Measurements from ENCODE around the gene CHRM4. TPM values are rescaled to one million over a fixed set of nuclear protein-coding genes. Genes with fewer than 3 reads are reported as not detected.
"Not testable (repeated sequence)": the region's sequence is repeated elsewhere in the genome, so short reads cannot be mapped to it uniquely, and the experiment has no call there.

Gene CHRM4
- total RNA-seq, 4 donors from 2014 or later = 0.22 TPM; not detected in 3

DNA sequence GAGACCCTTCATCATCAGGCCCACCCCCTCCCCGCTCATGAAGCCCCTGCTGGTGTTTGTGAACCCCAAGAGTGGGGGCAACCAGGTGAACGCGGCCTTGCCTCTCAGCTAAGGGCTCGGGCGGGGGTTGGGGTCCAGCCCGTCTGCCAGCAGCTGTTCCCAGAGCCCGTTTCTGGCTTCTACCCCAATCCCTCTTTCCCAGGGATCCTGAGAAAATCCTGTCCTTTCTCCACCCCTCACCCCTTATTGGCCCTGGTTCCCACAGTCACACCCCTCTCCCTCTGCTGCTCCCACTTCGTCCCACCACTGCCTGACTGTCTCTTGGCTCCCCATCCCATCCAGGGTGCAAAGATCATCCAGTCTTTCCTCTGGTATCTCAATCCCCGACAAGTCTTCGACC lies 19.5 kb downstream of the CHRM4 start:
- no peak for DNase-seq
- Histone ChIP-seq H3K27me3 (no peaks in the 10 kb centered on the region), H3K4me3 (replicated peaks in 1 of 3) (no peak overlapping the region), H3K27ac (no peak overlapping the region), H3K4me1 (peaks cover 3 to 18% of the 10 kb centered on the region in 2 donors), H3K36me3 (peaks cover 26 to 42% of the 10 kb centered on the region in 2 donors), H3K9me3 (no peaks in the 10 kb centered on the region)
- WGBS, 2 donors = 85 to 92% methylated on average over 10 of the region's 10 CpGs
- TF ChIP-seq POLR2A (IDR thresholded peaks at IDR 0.05) = no peak
- TF ChIP-seq, protein P1, sequence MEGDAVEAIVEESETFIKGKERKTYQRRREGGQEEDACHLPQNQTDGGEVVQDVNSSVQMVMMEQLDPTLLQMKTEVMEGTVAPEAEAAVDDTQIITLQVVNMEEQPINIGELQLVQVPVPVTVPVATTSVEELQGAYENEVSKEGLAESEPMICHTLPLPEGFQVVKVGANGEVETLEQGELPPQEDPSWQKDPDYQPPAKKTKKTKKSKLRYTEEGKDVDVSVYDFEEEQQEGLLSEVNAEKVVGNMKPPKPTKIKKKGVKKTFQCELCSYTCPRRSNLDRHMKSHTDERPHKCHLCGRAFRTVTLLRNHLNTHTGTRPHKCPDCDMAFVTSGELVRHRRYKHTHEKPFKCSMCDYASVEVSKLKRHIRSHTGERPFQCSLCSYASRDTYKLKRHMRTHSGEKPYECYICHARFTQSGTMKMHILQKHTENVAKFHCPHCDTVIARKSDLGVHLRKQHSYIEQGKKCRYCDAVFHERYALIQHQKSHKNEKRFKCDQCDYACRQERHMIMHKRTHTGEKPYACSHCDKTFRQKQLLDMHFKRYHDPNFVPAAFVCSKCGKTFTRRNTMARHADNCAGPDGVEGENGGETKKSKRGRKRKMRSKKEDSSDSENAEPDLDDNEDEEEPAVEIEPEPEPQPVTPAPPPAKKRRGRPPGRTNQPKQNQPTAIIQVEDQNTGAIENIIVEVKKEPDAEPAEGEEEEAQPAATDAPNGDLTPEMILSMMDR (IDR thresholded peaks at IDR 0.05) = no peak
- intact Hi-C loops (cut with DNase I) = no loop called here

- DNase-seq; H3K27me3 ChIP-seq; intact Hi-C loops (cut with DNase I); H3K27ac ChIP-seq; H3K9me3 ChIP-seq; H3K4me3 ChIP-seq (replicated peaks in 1 of 3): not testable (repeated sequence)
- Histone ChIP-seq H3K36me3 (peaks cover 21 to 42% of the 10 kb centered on the region in 2 donors), H3K4me1 (peaks cover 3 to 18% of the 10 kb centered on the region in 2 donors)
- WGBS, 2 donors = 97 to 100% methylated on average over 5 to 18 of the region's 19 CpGs
These were observed 20.3 kb downstream of the CHRM4 start for GRCh38 chr11:46371262-46371661.

DNA sequence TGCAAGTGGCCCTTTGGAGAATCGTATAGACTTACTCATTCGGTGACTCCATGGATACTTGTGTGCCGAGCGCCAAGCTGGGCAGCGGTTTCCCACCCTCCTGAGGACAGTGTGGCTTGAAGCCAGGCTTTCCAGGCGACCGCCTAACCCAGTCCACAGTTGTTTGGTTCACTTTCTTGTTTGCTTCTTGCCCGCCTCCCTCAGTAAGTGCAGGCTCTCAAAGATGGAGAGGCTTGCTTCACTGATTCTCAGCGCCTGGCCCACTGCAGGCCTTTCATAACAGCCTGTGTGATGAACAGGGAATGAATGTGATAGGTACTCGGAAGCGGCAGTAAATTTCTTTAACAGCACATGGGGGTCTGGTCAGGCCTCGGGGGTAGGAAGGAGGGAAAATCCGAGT lies 21.3 kb downstream of the CHRM4 start:
- Histone ChIP-seq H3K27me3 (no peaks in the 10 kb centered on the region), H3K36me3 (peaks cover 11 to 33% of the 10 kb centered on the region in 2 donors), H3K9me3 (no peaks in the 10 kb centered on the region), H3K4me3 (replicated peaks in 1 of 3) (no peak overlapping the region), H3K27ac (no peak overlapping the region), H3K4me1 (peaks cover 3 to 18% of the 10 kb centered on the region in 2 donors)
- intact Hi-C loops (cut with DNase I) = no loop called here
- peak; percentile 59 to 63 for DNase-seq
- TF ChIP-seq, protein P1 (IDR thresholded peaks at IDR 0.05) = no peak
- TF ChIP-seq POLR2A (IDR thresholded peaks at IDR 0.05) = no peak
- WGBS, 2 donors = 44 to 46% methylated on average over 13 of the region's 13 CpGs

DNA sequence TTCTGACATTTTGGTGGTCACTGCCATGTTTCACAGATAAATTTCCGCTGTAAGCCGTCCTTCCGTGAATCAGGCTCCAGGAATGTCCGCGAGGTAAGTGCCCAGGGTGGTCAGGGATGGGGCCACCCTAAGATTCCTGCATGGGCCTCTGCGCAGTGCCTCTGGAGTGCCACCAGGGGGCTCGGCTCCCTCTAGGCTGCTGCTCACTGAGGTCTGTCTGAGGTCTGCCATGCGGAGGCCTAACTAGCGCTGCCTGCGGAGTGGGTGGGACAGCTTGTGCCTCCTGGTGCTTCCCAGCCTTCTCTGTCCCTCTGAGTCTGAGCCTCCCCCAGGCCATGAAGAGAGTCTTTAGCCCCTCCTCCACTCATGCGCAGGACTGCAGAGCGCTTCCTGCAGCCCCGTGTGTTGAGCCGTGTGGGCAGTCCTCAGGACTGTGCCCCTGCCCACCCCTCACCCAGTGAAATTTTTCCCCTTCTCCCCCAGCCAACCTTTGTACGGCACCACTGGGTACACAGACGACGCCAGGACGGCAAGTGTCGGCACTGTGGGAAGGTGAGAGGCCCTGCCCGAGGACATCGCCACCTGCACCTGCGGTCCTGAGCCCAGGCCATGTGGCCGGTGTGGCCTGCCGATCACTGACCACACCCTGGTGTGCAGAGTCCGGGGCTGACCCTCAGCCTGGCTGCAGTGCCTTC lies 22.0 kb downstream of the CHRM4 start:
- WGBS, 2 donors = 63% methylated on average over 7 to 23 of the region's 25 CpGs

DNA sequence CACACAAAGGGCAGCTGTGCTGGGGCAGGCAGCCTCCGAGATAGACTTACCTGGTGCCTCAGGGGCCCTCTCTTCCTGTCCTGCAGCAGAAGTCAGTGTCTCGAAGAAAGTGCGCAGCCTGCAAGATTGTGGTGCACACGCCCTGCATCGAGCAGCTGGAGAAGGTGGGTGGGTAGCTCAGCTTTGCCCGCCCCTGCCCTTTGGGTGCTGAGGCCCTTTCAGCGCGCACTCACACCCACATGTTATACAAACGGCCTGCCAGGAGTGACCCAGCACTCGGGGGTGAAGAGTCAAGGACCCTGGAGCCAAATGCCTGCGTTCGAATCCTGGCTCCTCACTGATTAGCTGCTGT lies 23.7 kb downstream of the CHRM4 start:
- no peaks in the 10 kb centered on the region for H3K9me3 ChIP-seq
- 81 to 90% methylated on average over 7 to 10 of the region's 12 CpGs for WGBS, 2 donors
- intact Hi-C loops (cut with DNase I) = no loop called here
- no peaks in the 10 kb centered on the region for H3K27me3 ChIP-seq
- no peak for DNase-seq
- TF ChIP-seq POLR2A (IDR thresholded peaks at IDR 0.05) = no peak
- TF ChIP-seq, protein P1 (IDR thresholded peaks at IDR 0.05) = no peak
- no peak overlapping the region for H3K27ac ChIP-seq
- no peak overlapping the region for H3K4me3 ChIP-seq (replicated peaks in 1 of 3)
- peaks cover 0 to 17% of the 10 kb centered on the region in 2 donors for H3K36me3 ChIP-seq
- H3K4me1 ChIP-seq = peaks cover 3 to 20% of the 10 kb centered on the region in 2 donors

More for the DNA sequence above, 22.0 kb downstream of the CHRM4 start:
- no peak for TF ChIP-seq POLR2A (IDR thresholded peaks at IDR 0.05)
- TF ChIP-seq, protein P1 (IDR thresholded peaks at IDR 0.05) = peak; percentile 17 to 77 (median 62)
- Histone ChIP-seq H3K4me1 (peaks cover 3 to 18% of the 10 kb centered on the region in 2 donors), H3K27ac (no peak overlapping the region), H3K27me3 (no peaks in the 10 kb centered on the region), H3K36me3 (peaks cover 4 to 26% of the 10 kb centered on the region in 2 donors), H3K4me3 (replicated peaks in 1 of 3) (no peak overlapping the region), H3K9me3 (no peaks in the 10 kb centered on the region)
- peak; percentile 59 to 64 for DNase-seq
- intact Hi-C loops (cut with DNase I) = no loop called here
